HCT116 (cell line): ENCODE measurements around the gene CLDN14. TPM values are rescaled to one million over a fixed set of nuclear protein-coding genes. Genes with fewer than 3 reads are reported as not detected.

Source experiments
- ATAC-seq: fragments of 200-7000 bp; cut with Tn5 transposase; 2 replicates; pipeline ENCODE4 v1.9.1; 2020; ENCODE audit warnings: mild to moderate bottlenecking, moderate library complexity
- BruUV-seq: library from RNA; stranded (reverse); fragments of 400-500 nt; replicated peaks from 2 replicates; lab custom pipeline; 2021; lab: Mats Ljungman, UMichigan
- CTCF ChIA-PET: fragments of 300-600 bp; sonication (Branson Sonifier 250); formaldehyde crosslinking; loops from one replicate; lab custom pipeline; 2021; ENCODE audit warnings: antibody characterized with exemption; lab: Charles Lee
- POLR2A ChIA-PET: fragments of 300-600, 350-600 bp; sonication (Branson Sonifier 250); formaldehyde crosslinking; loops from one replicate; lab custom pipeline; 2021; ENCODE audit warnings: antibody characterized with exemption; lab: Charles Lee
- RAD21 ChIA-PET, 2 experiments: fragments of 300-600 bp; sonication (Branson Sonifier 250); formaldehyde crosslinking; loops; one replicate each; lab custom pipeline; 2023; ENCODE audit warnings: low total read pairs in 2 of 2; ENCODE audit not compliant: uncharacterized antibody in 2 of 2, unreplicated experiment in 2 of 2, low non-redundant PET in 1 of 2; lab: Charles Lee
- DNase-seq: peaks from one replicate; pipeline ENCODE4 v3.0.0-alpha.2; 2010; ENCODE audit warnings: low read depth, low spot score
- H2AFZ ChIP-seq: fragments of 200-600 bp; shearing (Covaris generic), sonication (generic); 2 replicates; pipeline ENCODE4 v1.6.1; 2017; ENCODE audit warnings: low read depth, mixed run types, mixed read lengths, antibody characterized with exemption, low read length; ENCODE audit not compliant: poor library complexity, severe bottlenecking
- H3K27ac ChIP-seq: 2 replicates; pipeline ENCODE4 v1.5.1; 2012; ENCODE audit warnings: low read depth, low read length
- H3K27me3 ChIP-seq: fragments of 200-600 bp; sonication (generic); 2 replicates; pipeline ENCODE4 v1.6.1; 2016; ENCODE audit warnings: mixed run types, low read length, mixed read lengths; ENCODE audit not compliant: insufficient read depth
- H3K36me3 ChIP-seq, 2 experiments: fragments of 200-500 bp in 1 of 2; fragments of 200-600 bp in 1 of 2; sonication (Bioruptor generic) in 1 of 2; sonication (generic) in 1 of 2; 2 replicates each; pipeline versions ENCODE4 v1.5.1 to v1.6.1; 2014 to 2016; ENCODE audit warnings: low read length in 2 of 2, inconsistent platforms in 1 of 2, mixed read lengths in 1 of 2, mixed run types in 1 of 2; ENCODE audit not compliant: insufficient read depth in 2 of 2, control insufficient read depth in 1 of 2
- H3K4me1 ChIP-seq, 2 experiments: fragments of 200-600 bp in 1 of 2; sonication (generic) in 1 of 2; 2 replicates each; pipeline versions ENCODE4 v1.5.1 to v1.6.1; 2012 to 2017; ENCODE audit warnings: low read length in 2 of 2, inconsistent platforms in 1 of 2, mild to moderate bottlenecking in 1 of 2, mixed read lengths in 1 of 2, mixed run types in 1 of 2, moderate library complexity in 1 of 2; ENCODE audit not compliant: insufficient read depth in 2 of 2, control insufficient read depth in 1 of 2
- H3K4me2 ChIP-seq: fragments of 200-600 bp; sonication (generic); 2 replicates; pipeline ENCODE4 v1.6.1; 2017; ENCODE audit warnings: mixed run types, low read length, mixed read lengths
- H3K4me3 ChIP-seq, 2 experiments: fragments of 200-600 bp in 1 of 2; sonication (generic) in 1 of 2; replicated peaks in 1 of 2; 2 replicates each; pipeline ENCODE4 v1.5.1; 2011 to 2016; ENCODE audit warnings: low read length in 2 of 2, control low read depth in 1 of 2, low read depth in 1 of 2, mild to moderate bottlenecking in 1 of 2, mixed read lengths in 1 of 2, mixed run types in 1 of 2
- H3K79me2 ChIP-seq: fragments of 200-600 bp; sonication (generic); 2 replicates; pipeline ENCODE4 v1.6.1; 2017; ENCODE audit warnings: mild to moderate bottlenecking, mixed run types, low read length, moderate library complexity, mixed read lengths; ENCODE audit not compliant: insufficient read depth
- H3K9ac ChIP-seq: fragments of 200-600 bp; sonication (generic); 2 replicates; pipeline ENCODE4 v1.6.1; 2016; ENCODE audit warnings: low read length, mixed read lengths
- H3K9me2 ChIP-seq: fragments of 200-600 bp; sonication (generic), shearing (Covaris generic); 2 replicates; pipeline ENCODE4 v1.6.1; 2017; ENCODE audit warnings: mixed run types, mild to moderate bottlenecking, moderate library complexity; ENCODE audit not compliant: insufficient read depth
- H3K9me3 ChIP-seq, 2 experiments: fragments of 200-500 bp in 1 of 2; fragments of 200-600 bp in 1 of 2; sonication (Bioruptor generic) in 1 of 2; sonication (generic) in 1 of 2; 2 replicates each; pipeline ENCODE4 v1.6.1; 2014 to 2017; ENCODE audit warnings: low read length in 2 of 2, mixed read lengths in 2 of 2, inconsistent platforms in 1 of 2, low read depth in 1 of 2, mild to moderate bottlenecking in 1 of 2, mixed run types in 1 of 2, moderate library complexity in 1 of 2; ENCODE audit not compliant: control insufficient read depth in 1 of 2, insufficient read depth in 1 of 2
- H4K20me1 ChIP-seq: fragments of 200-600 bp; sonication (generic), shearing (Covaris generic); 2 replicates; pipeline ENCODE4 v1.6.1; 2017; ENCODE audit warnings: mixed run types, mild to moderate bottlenecking, moderate library complexity; ENCODE audit not compliant: insufficient read depth
- CBX3 ChIP-seq: IDR thresholded peaks from 2 replicates; pipeline ENCODE4 v1.6.1; 2012; ENCODE audit warnings: low read depth
- CEBPB ChIP-seq: IDR thresholded peaks from 2 replicates; pipeline ENCODE4 v1.6.1; 2012; ENCODE audit warnings: low read depth
- EGR1 ChIP-seq: IDR thresholded peaks from 2 replicates; pipeline ENCODE4 v1.6.1; 2012; ENCODE audit warnings: low read depth
- ELF1 ChIP-seq: IDR thresholded peaks from 2 replicates; pipeline ENCODE4 v1.6.1; 2012; ENCODE audit warnings: low read depth, borderline replicate concordance
- EZH2 ChIP-seq: fragments of 200-600 bp; sonication (generic); IDR thresholded peaks from 2 replicates; pipeline ENCODE4 v1.6.1; 2017; ENCODE audit warnings: antibody characterized with exemption, mixed run types
- EZH2phosphoT487 ChIP-seq: fragments of 200-600 bp; IDR thresholded peaks from 2 replicates; pipeline ENCODE4 v1.6.1; 2018; ENCODE audit warnings: antibody characterized with exemption, borderline replicate concordance
- FOSL1 ChIP-seq: IDR thresholded peaks from 2 replicates; pipeline ENCODE4 v1.6.1; 2012; ENCODE audit warnings: low read depth
- JUND ChIP-seq: IDR thresholded peaks from 2 replicates; pipeline ENCODE4 v1.6.1; 2012
- POLR2A ChIP-seq: IDR thresholded peaks from 2 replicates; pipeline ENCODE4 v1.7.0; 2011; ENCODE audit warnings: borderline replicate concordance; ENCODE audit not compliant: insufficient read depth, insufficient read length; ENCODE audit errors: extremely low read depth
- POLR2AphosphoS5 ChIP-seq: IDR thresholded peaks from 2 replicates; pipeline ENCODE4 v1.6.1; 2011; ENCODE audit warnings: mild to moderate bottlenecking, low read depth, low read length, moderate library complexity
- RAD21 ChIP-seq: IDR thresholded peaks from 2 replicates; pipeline ENCODE4 v1.6.1; 2012; ENCODE audit warnings: low read depth, mild to moderate bottlenecking
- SIN3A ChIP-seq: IDR thresholded peaks from 2 replicates; pipeline ENCODE4 v1.6.1; 2012; ENCODE audit warnings: low read depth
- SP1 ChIP-seq: IDR thresholded peaks from 2 replicates; pipeline ENCODE4 v1.6.1; 2012; ENCODE audit warnings: low read depth
- SRF ChIP-seq: IDR thresholded peaks from 2 replicates; pipeline ENCODE4 v1.6.1; 2012; ENCODE audit warnings: low read depth
- ZFX ChIP-seq: fragments of 450-650 bp; IDR thresholded peaks from 2 replicates; pipeline ENCODE4 v1.6.1; 2017
- ZNF274 ChIP-seq: fragments of 200-500 bp; sonication (Bioruptor generic); IDR thresholded peaks from 2 replicates; pipeline ENCODE4 v1.6.1; 2014; ENCODE audit warnings: mild to moderate bottlenecking, low read depth, low read length, inconsistent platforms
- intact Hi-C: fragments of 100-400 bp; cut with micrococcal nuclease; formaldehyde crosslinking; loops from 2 replicates; pipeline ENCODE4 v1.10.0; 2022
- total RNA-seq: library from RNA; stranded (reverse); gene quantifications from one replicate; pipeline ENCODE4 v1.2.1, GENCODE V29; 2021; ENCODE audit not compliant: unreplicated experiment
- TF ChIP-seq, protein P1 (sequence below): IDR thresholded peaks from 2 replicates; pipeline ENCODE4 v1.6.1; 2012
- TF ChIP-seq, protein P2 (sequence below): IDR thresholded peaks from 2 replicates; pipeline ENCODE4 v1.6.1; 2012
- TF ChIP-seq, protein P3 (sequence below), 3 experiments: fragments of 200-600 bp in 1 of 3; sonication (generic) in 1 of 3; IDR thresholded peaks in 2 of 3; conservative IDR thresholded peaks in 1 of 3; 2 replicates each; pipeline ENCODE4 v1.5.1; 2012 to 2017; ENCODE audit warnings: low read depth in 2 of 3, low read length in 2 of 3, antibody characterized with exemption in 1 of 3, borderline replicate concordance in 1 of 3, control low read depth in 1 of 3, mild to moderate bottlenecking in 1 of 3, mixed read lengths in 1 of 3, mixed run types in 1 of 3, moderate library complexity in 1 of 3; ENCODE audit not compliant: insufficient read depth in 1 of 3
- TF ChIP-seq, protein P4 (sequence below): IDR thresholded peaks from 2 replicates; pipeline ENCODE4 v1.6.1; 2012; ENCODE audit warnings: low read depth

Gene CLDN14
- total RNA-seq, 1 experiment from 2014 or later, result not detected

DNA sequence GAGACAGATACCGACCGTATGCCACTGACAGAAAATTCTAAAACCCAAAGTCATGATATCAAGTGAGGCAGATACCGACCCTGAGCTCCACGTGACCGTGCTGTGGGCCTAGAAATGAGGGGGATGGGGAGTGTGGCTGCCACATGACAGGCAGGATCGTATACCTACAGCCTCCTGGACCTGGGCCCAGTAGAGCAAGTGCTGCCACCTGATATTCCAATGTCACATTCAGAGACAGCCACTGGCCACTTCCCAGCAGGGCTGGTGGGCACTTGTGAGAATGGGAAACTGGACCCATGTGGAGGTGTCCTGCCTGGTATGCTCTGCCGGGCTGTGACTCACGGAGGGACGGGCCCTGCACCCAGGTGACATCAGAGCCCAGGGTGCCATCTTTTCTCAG is 44.6 kb upstream of the CLDN14 start:
- Histone ChIP-seq H3K4me3 (no peak overlapping the region), H3K9ac (no peak overlapping the region), H3K9me3 (no peaks in the 10 kb centered on the region), H4K20me1 (no peaks in the 10 kb centered on the region), H3K4me1 (no peaks in the 10 kb centered on the region), H3K79me2 (no peaks in the 10 kb centered on the region), H3K4me2 (no peak overlapping the region), H2AFZ (no peak overlapping the region), H3K27me3 (no peaks in the 10 kb centered on the region; the same call in 1 of the 2 replicates)
- ChIA-PET POLR2A (no interaction called here), CTCF (no interaction called here), RAD21 (no interaction called here)
- no TSS peak for BruUV-seq
- intact Hi-C loops, result no loop called here
- ATAC-seq, result no peak
- no peak for DNase-seq
- no peak for TF ChIP-seq JUND
- no peak for TF ChIP-seq EZH2
- TF ChIP-seq, protein P1, sequence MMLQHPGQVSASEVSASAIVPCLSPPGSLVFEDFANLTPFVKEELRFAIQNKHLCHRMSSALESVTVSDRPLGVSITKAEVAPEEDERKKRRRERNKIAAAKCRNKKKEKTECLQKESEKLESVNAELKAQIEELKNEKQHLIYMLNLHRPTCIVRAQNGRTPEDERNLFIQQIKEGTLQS, result no peak
- no peak for TF ChIP-seq SIN3A
- TF ChIP-seq SRF, result no peak
- TF ChIP-seq, protein P2, sequence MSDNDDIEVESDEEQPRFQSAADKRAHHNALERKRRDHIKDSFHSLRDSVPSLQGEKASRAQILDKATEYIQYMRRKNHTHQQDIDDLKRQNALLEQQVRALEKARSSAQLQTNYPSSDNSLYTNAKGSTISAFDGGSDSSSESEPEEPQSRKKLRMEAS, result no peak
- TF ChIP-seq POLR2A, result no peak
- no peak for TF ChIP-seq EGR1
- TF ChIP-seq ZFX, result no peak
- TF ChIP-seq CEBPB, result no peak
- TF ChIP-seq, protein P3, sequence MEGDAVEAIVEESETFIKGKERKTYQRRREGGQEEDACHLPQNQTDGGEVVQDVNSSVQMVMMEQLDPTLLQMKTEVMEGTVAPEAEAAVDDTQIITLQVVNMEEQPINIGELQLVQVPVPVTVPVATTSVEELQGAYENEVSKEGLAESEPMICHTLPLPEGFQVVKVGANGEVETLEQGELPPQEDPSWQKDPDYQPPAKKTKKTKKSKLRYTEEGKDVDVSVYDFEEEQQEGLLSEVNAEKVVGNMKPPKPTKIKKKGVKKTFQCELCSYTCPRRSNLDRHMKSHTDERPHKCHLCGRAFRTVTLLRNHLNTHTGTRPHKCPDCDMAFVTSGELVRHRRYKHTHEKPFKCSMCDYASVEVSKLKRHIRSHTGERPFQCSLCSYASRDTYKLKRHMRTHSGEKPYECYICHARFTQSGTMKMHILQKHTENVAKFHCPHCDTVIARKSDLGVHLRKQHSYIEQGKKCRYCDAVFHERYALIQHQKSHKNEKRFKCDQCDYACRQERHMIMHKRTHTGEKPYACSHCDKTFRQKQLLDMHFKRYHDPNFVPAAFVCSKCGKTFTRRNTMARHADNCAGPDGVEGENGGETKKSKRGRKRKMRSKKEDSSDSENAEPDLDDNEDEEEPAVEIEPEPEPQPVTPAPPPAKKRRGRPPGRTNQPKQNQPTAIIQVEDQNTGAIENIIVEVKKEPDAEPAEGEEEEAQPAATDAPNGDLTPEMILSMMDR (IDR thresholded peaks at IDR 0.05 in 2 of 3, conservative IDR thresholded peaks at IDR 0.05 in 1 of 3; ENCODE audit: borderline replicate concordance in 1 of 3, insufficient read depth in 1 of 3, low read depth in 2 of 3, low read length in 2 of 3), result no peak
- TF ChIP-seq, protein P4, sequence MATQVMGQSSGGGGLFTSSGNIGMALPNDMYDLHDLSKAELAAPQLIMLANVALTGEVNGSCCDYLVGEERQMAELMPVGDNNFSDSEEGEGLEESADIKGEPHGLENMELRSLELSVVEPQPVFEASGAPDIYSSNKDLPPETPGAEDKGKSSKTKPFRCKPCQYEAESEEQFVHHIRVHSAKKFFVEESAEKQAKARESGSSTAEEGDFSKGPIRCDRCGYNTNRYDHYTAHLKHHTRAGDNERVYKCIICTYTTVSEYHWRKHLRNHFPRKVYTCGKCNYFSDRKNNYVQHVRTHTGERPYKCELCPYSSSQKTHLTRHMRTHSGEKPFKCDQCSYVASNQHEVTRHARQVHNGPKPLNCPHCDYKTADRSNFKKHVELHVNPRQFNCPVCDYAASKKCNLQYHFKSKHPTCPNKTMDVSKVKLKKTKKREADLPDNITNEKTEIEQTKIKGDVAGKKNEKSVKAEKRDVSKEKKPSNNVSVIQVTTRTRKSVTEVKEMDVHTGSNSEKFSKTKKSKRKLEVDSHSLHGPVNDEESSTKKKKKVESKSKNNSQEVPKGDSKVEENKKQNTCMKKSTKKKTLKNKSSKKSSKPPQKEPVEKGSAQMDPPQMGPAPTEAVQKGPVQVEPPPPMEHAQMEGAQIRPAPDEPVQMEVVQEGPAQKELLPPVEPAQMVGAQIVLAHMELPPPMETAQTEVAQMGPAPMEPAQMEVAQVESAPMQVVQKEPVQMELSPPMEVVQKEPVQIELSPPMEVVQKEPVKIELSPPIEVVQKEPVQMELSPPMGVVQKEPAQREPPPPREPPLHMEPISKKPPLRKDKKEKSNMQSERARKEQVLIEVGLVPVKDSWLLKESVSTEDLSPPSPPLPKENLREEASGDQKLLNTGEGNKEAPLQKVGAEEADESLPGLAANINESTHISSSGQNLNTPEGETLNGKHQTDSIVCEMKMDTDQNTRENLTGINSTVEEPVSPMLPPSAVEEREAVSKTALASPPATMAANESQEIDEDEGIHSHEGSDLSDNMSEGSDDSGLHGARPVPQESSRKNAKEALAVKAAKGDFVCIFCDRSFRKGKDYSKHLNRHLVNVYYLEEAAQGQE, result no peak
- TF ChIP-seq ZNF274, result no peak
- TF ChIP-seq SP1, result no peak
- no peak for TF ChIP-seq EZH2phosphoT487
- no peak for TF ChIP-seq FOSL1
- no peak for TF ChIP-seq POLR2AphosphoS5
- no peak for TF ChIP-seq RAD21
- TF ChIP-seq ELF1, result no peak
- TF ChIP-seq CBX3, result no peak
- TF ChIP-seq, all 23 proteins: peak for 0
- Histone ChIP-seq H3K36me3 (no peaks in the 10 kb centered on the region), H3K27ac (no peak overlapping the region), H3K9me2 (no peaks in the 10 kb centered on the region)
